ENCODE data around the gene ZCCHC24. TPM values are rescaled to one million over a fixed set of nuclear protein-coding genes. Genes with fewer than 3 reads are reported as not detected.

Gene ZCCHC24
- total RNA-seq, 2 experiments from 2014 or later, result 0.77 to 1.00 TPM

- no peak for DNase-seq
- Mint-ChIP-seq H3K27me3 (no peaks in the 10 kb centered on the region), H3K4me3 (no peak overlapping the region), H3K9me3 (no peaks in the 10 kb centered on the region), H3K27ac (no peak overlapping the region), H3K36me3 (no peaks in the 10 kb centered on the region), H3K4me1 (ENCODE audit: low read depth) (peaks cover 2% of the 10 kb centered on the region)
- intact Hi-C loops (cut with micrococcal nuclease), result no loop called here
- ChIA-PET CTCF (no interaction called here), POLR2A (no interaction called here)
Measured at GRCh38 chr10:79424221-79425073, 21.0 kb downstream of the ZCCHC24 start.

- Mint-ChIP-seq H3K27ac (no peak overlapping the region), H3K9me3 (no peaks in the 10 kb centered on the region), H3K27me3 (no peaks in the 10 kb centered on the region), H3K36me3 (no peaks in the 10 kb centered on the region), H3K4me3 (no peak overlapping the region), H3K4me1 (ENCODE audit: low read depth) (no peaks in the 10 kb centered on the region)
- POLR2A ChIA-PET, result no interaction called here
- intact Hi-C loops (cut with micrococcal nuclease), result no loop called here
- DNase-seq, result no peak
- CTCF ChIA-PET, result interaction anchor here (0.8 kb wide), 1 partner anchor 21 kb away, joined by 4 read pairs; no protein-coding TSS in a partner anchor
Measured at GRCh38 chr10:79422178-79422892, 23.1 kb downstream of the ZCCHC24 start.

GRCh38 chr10:79420974-79421688 lies 24.3 kb downstream of the ZCCHC24 start:
- no peaks in the 10 kb centered on the region for H3K4me1 Mint-ChIP-seq (ENCODE audit: low read depth)
- ChIA-PET POLR2A (no interaction called here), CTCF (no interaction called here)
- no peak overlapping the region for H3K27ac Mint-ChIP-seq
- no peaks in the 10 kb centered on the region for H3K36me3 Mint-ChIP-seq
- DNase-seq, result no peak
- intact Hi-C loops (cut with micrococcal nuclease), result no loop called here
- no peaks in the 10 kb centered on the region for H3K9me3 Mint-ChIP-seq
- H3K4me3 Mint-ChIP-seq, result no peak overlapping the region
- no peaks in the 10 kb centered on the region for H3K27me3 Mint-ChIP-seq

GRCh38 chr10:79418886-79419595 lies 26.4 kb downstream of the ZCCHC24 start:
- H3K27ac Mint-ChIP-seq, result no peak overlapping the region
- no peak for DNase-seq
- H3K27me3 Mint-ChIP-seq, result no peaks in the 10 kb centered on the region
- no peaks in the 10 kb centered on the region for H3K36me3 Mint-ChIP-seq
- H3K4me3 Mint-ChIP-seq, result no peak overlapping the region
- POLR2A ChIA-PET, result no interaction called here
- no peaks in the 10 kb centered on the region for H3K4me1 Mint-ChIP-seq (ENCODE audit: low read depth)
- no peaks in the 10 kb centered on the region for H3K9me3 Mint-ChIP-seq
- intact Hi-C loops (cut with micrococcal nuclease), result no loop called here
- CTCF ChIA-PET, result no interaction called here

- ChIA-PET POLR2A (no interaction called here), CTCF (no interaction called here)
- DNase-seq, result no peak
- Mint-ChIP-seq H3K36me3 (no peaks in the 10 kb centered on the region), H3K4me3 (no peak overlapping the region), H3K9me3 (no peaks in the 10 kb centered on the region), H3K4me1 (ENCODE audit: low read depth) (peaks cover 4% of the 10 kb centered on the region), H3K27me3 (no peaks in the 10 kb centered on the region), H3K27ac (no peak overlapping the region)
- intact Hi-C loops (cut with micrococcal nuclease), result no loop called here
Measured at GRCh38 chr10:79418274-79418673, 27.1 kb downstream of the ZCCHC24 start.

- Mint-ChIP-seq H3K27me3 (no peaks in the 10 kb centered on the region), H3K9me3 (no peaks in the 10 kb centered on the region), H3K27ac (no peak overlapping the region), H3K4me3 (no peak overlapping the region), H3K4me1 (ENCODE audit: low read depth) (peaks cover 7% of the 10 kb centered on the region), H3K36me3 (no peaks in the 10 kb centered on the region)
- ChIA-PET CTCF (no interaction called here), POLR2A (no interaction called here)
- intact Hi-C loops (cut with micrococcal nuclease), result no loop called here
- DNase-seq, result no peak
Measured at GRCh38 chr10:79417731-79418130, 27.7 kb downstream of the ZCCHC24 start.

- Mint-ChIP-seq H3K4me3 (no peak overlapping the region), H3K27ac (no peak overlapping the region), H3K4me1 (ENCODE audit: low read depth) (peaks cover 7% of the 10 kb centered on the region), H3K27me3 (no peaks in the 10 kb centered on the region), H3K36me3 (no peaks in the 10 kb centered on the region), H3K9me3 (no peaks in the 10 kb centered on the region)
- no peak for DNase-seq
- POLR2A ChIA-PET, result no interaction called here
- intact Hi-C loops (cut with micrococcal nuclease), result no loop called here
- CTCF ChIA-PET, result no interaction called here
Measured at GRCh38 chr10:79417266-79417665, 28.2 kb downstream of the ZCCHC24 start.

- peaks cover 7% of the 10 kb centered on the region for H3K4me1 Mint-ChIP-seq (ENCODE audit: low read depth)
- H3K4me3 Mint-ChIP-seq, result no peak overlapping the region
- intact Hi-C loops (cut with micrococcal nuclease), result no loop called here
- DNase-seq, result no peak
- no peaks in the 10 kb centered on the region for H3K9me3 Mint-ChIP-seq
- CTCF ChIA-PET, result interaction anchor here (1.0 kb wide), 1 partner anchor 42 kb away, joined by 3 read pairs; no protein-coding TSS in a partner anchor
- no peaks in the 10 kb centered on the region for H3K36me3 Mint-ChIP-seq
- no peaks in the 10 kb centered on the region for H3K27me3 Mint-ChIP-seq
- H3K27ac Mint-ChIP-seq, result no peak overlapping the region
- POLR2A ChIA-PET, result no interaction called here
Measured at GRCh38 chr10:79416578-79417255, 28.7 kb downstream of the ZCCHC24 start.

- intact Hi-C loops (cut with micrococcal nuclease), result no loop called here
- no peaks in the 10 kb centered on the region for H3K27me3 Mint-ChIP-seq
- no peak for DNase-seq
- ChIA-PET CTCF (interaction anchor here (1.0 kb wide), 1 partner anchor 41 kb away, joined by 3 read pairs; no protein-coding TSS in a partner anchor), POLR2A (no interaction called here)
- no peak overlapping the region for H3K4me3 Mint-ChIP-seq
- H3K36me3 Mint-ChIP-seq, result no peaks in the 10 kb centered on the region
- H3K9me3 Mint-ChIP-seq, result no peaks in the 10 kb centered on the region
- no peak overlapping the region for H3K27ac Mint-ChIP-seq
- peaks cover 7% of the 10 kb centered on the region for H3K4me1 Mint-ChIP-seq (ENCODE audit: low read depth)
Measured at GRCh38 chr10:79415736-79416577, 29.5 kb downstream of the ZCCHC24 start.

GRCh38 chr10:79414714-79415113 lies 30.7 kb downstream of the ZCCHC24 start:
- no peak for DNase-seq
- ChIA-PET POLR2A (no interaction called here), CTCF (interaction anchor here (1.4 to 2.6 kb wide), 2 partner anchors 41 to 54 kb away, joined by 7 to 12 read pairs; no protein-coding TSS in a partner anchor)
- Mint-ChIP-seq H3K36me3 (no peaks in the 10 kb centered on the region), H3K27ac (no peak overlapping the region), H3K27me3 (no peaks in the 10 kb centered on the region), H3K4me3 (no peak overlapping the region), H3K4me1 (ENCODE audit: low read depth) (peaks cover 7% of the 10 kb centered on the region), H3K9me3 (no peaks in the 10 kb centered on the region)
- intact Hi-C loops (cut with micrococcal nuclease), result no loop called here

- intact Hi-C loops (cut with micrococcal nuclease), result no loop called here
- ChIA-PET POLR2A (no interaction called here), CTCF (interaction anchor here (1.0 to 2.6 kb wide), 2 partner anchors 38 to 55 kb away, joined by 5 to 12 read pairs; no protein-coding TSS in a partner anchor)
- Mint-ChIP-seq H3K9me3 (no peaks in the 10 kb centered on the region), H3K27me3 (no peaks in the 10 kb centered on the region), H3K36me3 (no peaks in the 10 kb centered on the region), H3K4me3 (no peak overlapping the region), H3K27ac (no peak overlapping the region), H3K4me1 (ENCODE audit: low read depth) (peaks cover 7% of the 10 kb centered on the region)
- peak; percentile 68 for DNase-seq
Measured at GRCh38 chr10:79413196-79413595, 32.2 kb downstream of the ZCCHC24 start.
